ENCODE results near the gene SAPCD1. TPM values are rescaled to one million over a fixed set of nuclear protein-coding genes. Genes with fewer than 3 reads are reported as not detected.

The SAPCD1 gene
- total and polyA plus RNA-seq, 10 of the 15 experiments (the other 5 are each of a cell fraction or from before 2014, with no cell fraction given) = 1.6 to 13.0 (median 5.4) TPM

GRCh38 chr6:31740397-31741223 lies 21.8 kb upstream of the SAPCD1 start:
- H3K27ac ChIP-seq (ENCODE audit: control insufficient read depth, insufficient read depth) = peak overlapping the region; percentile 96
- under 1% methylated on average over 29 of the region's 29 CpGs for WGBS (ENCODE audit: insufficient coverage, insufficient replicate concordance, low lambda C conversion rate, missing lambda C conversion rate)
- in situ Hi-C loops (cut with MboI) = no loop called here
- SMC1A ChIA-PET (ENCODE audit: uncharacterized antibody, unreplicated experiment) = interaction anchor here (0.9 to 6.3 kb wide), 14 partner anchors 9 to 93 kb away, joined by 3 to 45 read pairs (median 3); partner anchors contain the start of genes DDAH2, HSPA1B and LSM2
- peak overlapping the region; percentile 72 for H3K4me2 ChIP-seq (ENCODE audit: control insufficient read depth, insufficient read depth)
- FAIRE-seq (no peak), DNase-seq (ENCODE audit: low read depth, low spot score) (no peak), ATAC-seq (peak; percentile 0; the same call in 2 of the 3 replicates)
- H3K4me3 ChIP-seq = peak overlapping the region; percentile 97
- H3K36me3 ChIP-seq (ENCODE audit: control insufficient read depth in 2 of 2, insufficient read depth in 2 of 2, low read length in 1 of 2) = peaks cover 0 to 1% of the 10 kb centered on the region in 2 experiments; a peak in 1 of 4 replicates
- H3K27me3 ChIP-seq (replicated peaks in 1 of 2; ENCODE audit: control insufficient read depth in 2 of 2, insufficient read depth in 2 of 2, low read length in 1 of 2) = no peaks in the 10 kb centered on the region
- H3K9ac ChIP-seq (ENCODE audit: control insufficient read depth, insufficient read depth, low read length) = peak overlapping the region; percentile 99
- no peaks in the 10 kb centered on the region for H4K20me1 ChIP-seq (ENCODE audit: control insufficient read depth, insufficient read depth)
- H2AFZ ChIP-seq (ENCODE audit: control insufficient read depth, low read depth, low read length) = peak overlapping the region; percentile 64
- no peak for TF ChIP-seq CEBPB (IDR thresholded peaks at IDR 0.05; ENCODE audit: borderline replicate concordance in 1 of 2, low read depth in 2 of 2, low read length in 2 of 2)
- TF ChIP-seq BHLHE40 (IDR thresholded peaks at IDR 0.05; ENCODE audit: borderline replicate concordance in 1 of 2, low read depth in 2 of 2, low read length in 1 of 2) = peak; percentile 17 to 80; a peak in 2 of 4 replicates
- TF ChIP-seq ZNF687 (IDR thresholded peaks at IDR 0.05) = no peak
- no peak for TF ChIP-seq E4F1 (IDR thresholded peaks at IDR 0.05; ENCODE audit: borderline replicate concordance, partially characterized antibody)
- no peak for TF ChIP-seq ZZZ3 (IDR thresholded peaks at IDR 0.05; ENCODE audit: control insufficient read depth, insufficient read length, low read depth)
- peak; percentile 18; the same call in 1 of the 2 replicates for TF ChIP-seq YY1 (IDR thresholded peaks at IDR 0.05; ENCODE audit: low read depth, low read length)
- no peaks in the 10 kb centered on the region for H3K9me3 ChIP-seq (replicated peaks; ENCODE audit: control insufficient read depth, insufficient read depth, low read length)
- H3K4me1 ChIP-seq (ENCODE audit: control insufficient read depth, insufficient read depth, low read length) = peaks cover 19% of the 10 kb centered on the region
- RAD21 ChIA-PET (ENCODE audit: unreplicated experiment) = interaction anchor here (0.6 to 6.0 kb wide), 11 partner anchors 11 to 189 kb away, joined by 3 to 37 read pairs (median 6); partner anchors contain the start of genes ABHD16A, DDAH2, HSPA1B and LSM2
- POLR2A ChIA-PET = interaction anchor here (0.5 to 9.7 kb wide), 20 partner anchors 9 to 128 kb away, joined by 3 to 158 read pairs (median 4); partner anchors contain the start of genes APOM, BAG6, C6orf47 and DDAH2
- peaks cover 25% of the 10 kb centered on the region for H3K79me2 ChIP-seq (ENCODE audit: control insufficient read depth, insufficient read depth, low read length)
- CTCF ChIA-PET = interaction anchor here (1.1 to 15.8 kb wide), 9 partner anchors 12 to 91 kb away, joined by 3 to 208 read pairs (median 7); partner anchors contain the start of genes DDAH2, LSM2 and LY6G5C
- no TSS peak for BruUV-seq (replicated peaks)
- intact Hi-C loops (cut with micrococcal nuclease; ENCODE audit: unreplicated experiment) = no loop called here

Data from GM12878 (cell line).